T1000 (cell line): Measurements from ENCODE around the gene ABCC10.
A peak's percentile ranks its signal among the peaks of the same experiment; 100 is the strongest.
"Not testable (repeated sequence)": the region's sequence is repeated elsewhere in the genome, so short reads cannot be mapped to it uniquely, and the experiment has no call there.

Experiments used
- DNase-seq: peaks from one replicate; lab custom pipeline; 2025; ENCODE audit warnings: mixed read lengths; lab: John Stamatoyannopoulos, UW

The ABCC10 gene

GRCh38 chr6:43408259-43408658 lies 19.1 kb upstream of the ABCC10 start:
- no peak for DNase-seq

- not testable (repeated sequence) for DNase-seq
Observed at GRCh38 chr6:43410776-43411175, 16.6 kb upstream of the ABCC10 start.

GRCh38 chr6:43412541-43412940 lies 14.8 kb upstream of the ABCC10 start:
- no peak for DNase-seq

GRCh38 chr6:43413002-43413401 lies 14.3 kb upstream of the ABCC10 start:
- no peak for DNase-seq

GRCh38 chr6:43415275-43415674 lies 12.1 kb upstream of the ABCC10 start:
- DNase-seq: not testable (repeated sequence)

- no peak for DNase-seq
Observed at GRCh38 chr6:43416935-43417334, 10.4 kb upstream of the ABCC10 start.

- DNase-seq: no peak
Observed at GRCh38 chr6:43420012-43420709, 7.2 kb upstream of the ABCC10 start.

- no peak for DNase-seq
Observed at GRCh38 chr6:43421831-43422230, 5.5 kb upstream of the ABCC10 start.

- DNase-seq: not testable (repeated sequence)
Observed at GRCh38 chr6:43425083-43425482, 2.3 kb upstream of the ABCC10 start.

GRCh38 chr6:43426928-43427405 lies 374 bp upstream of the ABCC10 start:
- DNase-seq: no peak

- no peak for DNase-seq
Observed at GRCh38 chr6:43428112-43428570, 800 bp downstream of the ABCC10 start.

- no peak for DNase-seq
Observed at GRCh38 chr6:43428874-43429273, 1.5 kb downstream of the ABCC10 start.

GRCh38 chr6:43432009-43432945 lies 4.9 kb downstream of the ABCC10 start:
- DNase-seq: no peak

- DNase-seq: no peak
Observed at GRCh38 chr6:43433148-43433547, 5.8 kb downstream of the ABCC10 start.

- DNase-seq: no peak
Observed at GRCh38 chr6:43434001-43434840, 6.9 kb downstream of the ABCC10 start.

GRCh38 chr6:43434943-43435342 lies 7.6 kb downstream of the ABCC10 start:
- DNase-seq: no peak

- no peak for DNase-seq
Observed at GRCh38 chr6:43435682-43436437, 8.5 kb downstream of the ABCC10 start.

- DNase-seq: peak; percentile 18
Observed at GRCh38 chr6:43436577-43437282, 9.4 kb downstream of the ABCC10 start.

- DNase-seq: no peak
Observed at GRCh38 chr6:43437700-43438099, 10.4 kb downstream of the ABCC10 start.

- DNase-seq: no peak
Observed at GRCh38 chr6:43442935-43443334, 15.6 kb downstream of the ABCC10 start.

- DNase-seq: no peak
Observed at GRCh38 chr6:43444036-43444435, 16.7 kb downstream of the ABCC10 start.
